Measurements from ENCODE around the gene SMOC1.

SMOC1 gene

GRCh38 chr14:70022771-70023445 is 143.7 kb downstream of the SMOC1 start:
- no peaks in the 10 kb centered on the region for H4K20me1 ChIP-seq (ENCODE audit: insufficient read depth, low read length)
- H3K4me2 ChIP-seq (ENCODE audit: low read length), result no peak overlapping the region
- H3K4me1 ChIP-seq (ENCODE audit: insufficient read depth, low read length, severe bottlenecking), result no peaks in the 10 kb centered on the region
- H3F3A ChIP-seq (ENCODE audit: insufficient read depth, low read length), result no peaks in the 10 kb centered on the region
- H3K79me2 ChIP-seq (ENCODE audit: insufficient read depth, low read length), result no peaks in the 10 kb centered on the region
- no peaks in the 10 kb centered on the region for H3K9me3 ChIP-seq (ENCODE audit: low read length)
- H3K27me3 ChIP-seq (ENCODE audit: insufficient read depth, low read length), result 0 out of 2 replicates have a peak, but pooled peaks cover 1% of the 10 kb centered on the region
- H2AFZ ChIP-seq (ENCODE audit: low read length), result no peak overlapping the region
- TF ChIP-seq CTCF (IDR thresholded peaks at IDR 0.05; ENCODE audit: low read length), result no peak
- no peak for TF ChIP-seq EZH2 (IDR thresholded peaks at IDR 0.05; ENCODE audit: borderline replicate concordance, low read length)
- H3K9ac ChIP-seq (ENCODE audit: low read length), result no peak overlapping the region
- H3K36me3 ChIP-seq (ENCODE audit: insufficient read depth, low read length), result no peaks in the 10 kb centered on the region
- no peak overlapping the region for H3K27ac ChIP-seq (ENCODE audit: low read depth, low read length, poor library complexity, severe bottlenecking)
- H3K9me2 ChIP-seq (ENCODE audit: low read depth, low read length), result no peaks in the 10 kb centered on the region
- no peak overlapping the region for H3K4me3 ChIP-seq (ENCODE audit: low read depth, low read length, poor library complexity, severe bottlenecking)

GRCh38 chr14:70023871-70024270 is 144.7 kb downstream of the SMOC1 start:
- Histone ChIP-seq H3K4me2 (ENCODE audit: low read length) (no peak overlapping the region), H3K36me3 (ENCODE audit: insufficient read depth, low read length) (no peaks in the 10 kb centered on the region), H3K9ac (ENCODE audit: low read length) (no peak overlapping the region), H3K4me3 (ENCODE audit: low read depth, low read length, poor library complexity, severe bottlenecking) (no peak overlapping the region), H4K20me1 (ENCODE audit: insufficient read depth, low read length) (no peaks in the 10 kb centered on the region), H2AFZ (ENCODE audit: low read length) (no peak overlapping the region), H3K9me3 (ENCODE audit: low read length) (no peaks in the 10 kb centered on the region), H3K27ac (ENCODE audit: low read depth, low read length, poor library complexity, severe bottlenecking) (no peak overlapping the region), H3K9me2 (ENCODE audit: low read depth, low read length) (no peaks in the 10 kb centered on the region), H3F3A (ENCODE audit: insufficient read depth, low read length) (no peaks in the 10 kb centered on the region), H3K27me3 (ENCODE audit: insufficient read depth, low read length) (no peaks in the 10 kb centered on the region), H3K4me1 (ENCODE audit: insufficient read depth, low read length, severe bottlenecking) (no peaks in the 10 kb centered on the region), H3K79me2 (ENCODE audit: insufficient read depth, low read length) (no peaks in the 10 kb centered on the region)
- no peak for TF ChIP-seq EZH2 (IDR thresholded peaks at IDR 0.05; ENCODE audit: borderline replicate concordance, low read length)
- no peak for TF ChIP-seq CTCF (IDR thresholded peaks at IDR 0.05; ENCODE audit: low read length)

- Histone ChIP-seq H3K4me1 (ENCODE audit: insufficient read depth, low read length, severe bottlenecking) (no peaks in the 10 kb centered on the region), H3K9me3 (ENCODE audit: low read length) (no peaks in the 10 kb centered on the region), H2AFZ (ENCODE audit: low read length) (no peak overlapping the region), H3F3A (ENCODE audit: insufficient read depth, low read length) (no peaks in the 10 kb centered on the region), H3K9me2 (ENCODE audit: low read depth, low read length) (no peaks in the 10 kb centered on the region), H3K4me2 (ENCODE audit: low read length) (no peak overlapping the region), H3K4me3 (ENCODE audit: low read depth, low read length, poor library complexity, severe bottlenecking) (no peak overlapping the region), H3K79me2 (ENCODE audit: insufficient read depth, low read length) (no peaks in the 10 kb centered on the region), H3K27me3 (ENCODE audit: insufficient read depth, low read length) (no peaks in the 10 kb centered on the region; the same call in 1 of the 2 replicates), H3K27ac (ENCODE audit: low read depth, low read length, poor library complexity, severe bottlenecking) (no peak overlapping the region), H3K36me3 (ENCODE audit: insufficient read depth, low read length) (no peaks in the 10 kb centered on the region), H3K9ac (ENCODE audit: low read length) (no peak overlapping the region), H4K20me1 (ENCODE audit: insufficient read depth, low read length) (no peaks in the 10 kb centered on the region)
- TF ChIP-seq EZH2 (IDR thresholded peaks at IDR 0.05; ENCODE audit: borderline replicate concordance, low read length), result no peak
- peak; percentile 90 for TF ChIP-seq CTCF (IDR thresholded peaks at IDR 0.05; ENCODE audit: low read length)
These were observed 148.7 kb downstream of the SMOC1 start for GRCh38 chr14:70027785-70028428.
